GM12878 (cell line): ENCODE data around the gene CCDC102B. TPM values are rescaled to one million over a fixed set of nuclear protein-coding genes. Genes with fewer than 3 reads are reported as not detected.

ENCODE experiments used
- ATAC-seq: fragments of 200-7000 bp; cut with Tn5 transposase; 3 replicates; pipeline ENCODE4 v1.9.1; 2020; ENCODE audit warnings: mild to moderate bottlenecking, moderate library complexity
- BruUV-seq: library from RNA; stranded (reverse); fragments of 400-500 nt; replicated peaks from 2 replicates; lab custom pipeline; 2021; lab: Mats Ljungman, UMichigan
- CTCF ChIA-PET: fragments of 300-600 bp; sonication (Branson Sonifier 250); formaldehyde crosslinking; extraction: SDS; loops from one replicate; lab custom pipeline; 2021; ENCODE audit warnings: inconsistent platforms; lab: Yijun Ruan, JAX
- POLR2A ChIA-PET: fragments of 350-600 bp; formaldehyde crosslinking; extraction: SDS; loops from one replicate; lab custom pipeline; 2021; ENCODE audit warnings: inconsistent platforms; lab: Charles Lee
- RAD21 ChIA-PET: fragments of 300-600 bp; sonication (Branson Sonifier 250); formaldehyde crosslinking; loops from one replicate; lab custom pipeline; 2023; ENCODE audit warnings: antibody characterized with exemption; ENCODE audit not compliant: unreplicated experiment; lab: Charles Lee
- SMC1A ChIA-PET: fragments of 300-600 bp; sonication (Branson Sonifier 250); formaldehyde crosslinking; loops from one replicate; lab custom pipeline; 2023; ENCODE audit not compliant: unreplicated experiment, uncharacterized antibody; lab: Charles Lee
- DNase-seq: peaks from one replicate; pipeline ENCODE4 v3.0.0-alpha.2; 2011; ENCODE audit warnings: low read depth, low spot score
- FAIRE-seq: peaks from 3 replicates; lab custom pipeline; 2011; peaks lifted over from hg19 to GRCh38; lab: Jason Lieb, UNC
- H2AFZ ChIP-seq: 2 replicates; pipeline ENCODE4 v1.6.0; 2011; ENCODE audit warnings: low read depth, low read length, control low read depth; ENCODE audit not compliant: control insufficient read depth
- H3K27ac ChIP-seq: 2 replicates; pipeline ENCODE4 v1.5.1; 2011; ENCODE audit warnings: control low read depth; ENCODE audit not compliant: control insufficient read depth, insufficient read depth
- H3K27me3 ChIP-seq, 2 experiments: replicated peaks in 1 of 2; 2 replicates each; pipeline versions ENCODE4 v1.6.0 to v1.6.1; 2011; ENCODE audit warnings: low read length in 1 of 2; ENCODE audit not compliant: control insufficient read depth in 2 of 2, insufficient read depth in 2 of 2
- H3K36me3 ChIP-seq, 2 experiments: 2 replicates each; pipeline ENCODE4 v1.5.1; 2011; ENCODE audit warnings: low read length in 1 of 2; ENCODE audit not compliant: control insufficient read depth in 2 of 2, insufficient read depth in 2 of 2
- H3K4me1 ChIP-seq: 2 replicates; pipeline ENCODE4 v1.6.1; 2011; ENCODE audit warnings: mild to moderate bottlenecking, low read length, moderate library complexity, mixed read lengths; ENCODE audit not compliant: control insufficient read depth, insufficient read depth
- H3K4me2 ChIP-seq: 2 replicates; pipeline ENCODE4 v1.6.0; 2011; ENCODE audit warnings: control low read depth; ENCODE audit not compliant: control insufficient read depth, insufficient read depth
- H3K4me3 ChIP-seq: fragments of 200-600 bp; sonication (generic); 2 replicates; pipeline ENCODE4 v1.5.1; 2016
- H3K79me2 ChIP-seq: 2 replicates; pipeline ENCODE4 v1.6.0; 2011; ENCODE audit warnings: low read length; ENCODE audit not compliant: control insufficient read depth, insufficient read depth
- H3K9ac ChIP-seq: 2 replicates; pipeline ENCODE4 v1.8.0; 2011; ENCODE audit warnings: low read length, control low read depth, mixed read lengths; ENCODE audit not compliant: control insufficient read depth, insufficient read depth
- H3K9me3 ChIP-seq: replicated peaks from 3 replicates; pipeline ENCODE4 v1.5.1; 2011; ENCODE audit warnings: mild to moderate bottlenecking, low read length; ENCODE audit not compliant: control insufficient read depth, insufficient read depth
- H4K20me1 ChIP-seq: 2 replicates; pipeline ENCODE4 v1.6.0; 2011; ENCODE audit not compliant: control insufficient read depth, insufficient read depth
- CBX3 ChIP-seq: fragments of 200-600 bp; sonication (generic); IDR thresholded peaks from 2 replicates; pipeline ENCODE4 v1.6.1; 2016; ENCODE audit warnings: low read depth, borderline replicate concordance
- MYC ChIP-seq: IDR thresholded peaks from 2 replicates; pipeline ENCODE4 v1.6.1; 2011; ENCODE audit warnings: mild to moderate bottlenecking, low read length, moderate library complexity, inconsistent platforms; ENCODE audit not compliant: insufficient read depth, insufficient replicate concordance, insufficient read length, severe bottlenecking
- NFYA ChIP-seq: IDR thresholded peaks from 2 replicates; pipeline ENCODE4 v1.6.1; 2011; ENCODE audit warnings: low read depth, mild to moderate bottlenecking, low read length, improper control_type of control experiment, borderline replicate concordance
- SMC3 ChIP-seq: IDR thresholded peaks from 2 replicates; pipeline ENCODE4 v1.6.1; 2011; ENCODE audit warnings: low read length, improper control_type of control experiment, borderline replicate concordance
- SREBF2 ChIP-seq: IDR thresholded peaks from 2 replicates; pipeline ENCODE4 v1.6.1; 2012; ENCODE audit warnings: mild to moderate bottlenecking, low read length
- USF1 ChIP-seq: IDR thresholded peaks from 2 replicates; pipeline ENCODE4 v1.6.1; 2011; ENCODE audit warnings: borderline replicate concordance, low read depth, mild to moderate bottlenecking, moderate library complexity, mixed read lengths, low read length; ENCODE audit not compliant: insufficient read depth; ENCODE audit errors: extremely low read length
- WRNIP1 ChIP-seq: IDR thresholded peaks from 2 replicates; pipeline ENCODE4 v1.6.1; 2011; ENCODE audit warnings: low read depth, low read length, improper control_type of control experiment, borderline replicate concordance
- ZZZ3 ChIP-seq: IDR thresholded peaks from 2 replicates; pipeline ENCODE4 v1.6.1; 2011; ENCODE audit warnings: low read depth; ENCODE audit not compliant: control insufficient read depth, insufficient read length
- WGBS: methylation state at CpG from one replicate; pipeline ENCODE4 v1.1.6; 2016; ENCODE audit warnings: low lambda C conversion rate; ENCODE audit not compliant: insufficient replicate concordance, insufficient coverage; ENCODE audit errors: missing lambda C conversion rate; 5-methylcytosine and 5-hydroxymethylcytosine counted together
- in situ Hi-C: fragments of 300-500 bp; cut with MboI; formaldehyde crosslinking; loops from 9 replicates; pipeline ENCODE4 v1.14.3; 2018; ENCODE audit warnings: mixed read lengths
- intact Hi-C: fragments of 100-400 bp; cut with micrococcal nuclease; formaldehyde crosslinking; loops from one replicate; pipeline ENCODE4 v1.14.2; 2022; ENCODE audit not compliant: unreplicated experiment
- polyA plus RNA-seq, 11 experiments: library from polyadenylated mRNA; depleted of rRNA in 4 of 11; unstranded in 6 of 11; stranded (reverse) in 5 of 11; fragments of >200 nt; fragmentation: Nextera tagmentation in 4 of 11; fragmentation: Illumina TruSeq in 1 of 11; extraction: Ambion mirVana in 4 of 11; extraction: Trizol in 1 of 11; gene quantifications; 1 replicate in 1 of 11; 2 replicates in 10 of 11; pipeline versions ENCODE4 v1.2.1 to v1.2.3, GENCODE V29; 2011 to 2016; ENCODE audit warnings: inconsistent platforms in 2 of 11, missing spikeins in 2 of 11, low read depth in 1 of 11
- total RNA-seq, 4 experiments: library from RNA; depleted of rRNA in 3 of 4; stranded (reverse); fragments of >200 nt in 3 of 4; fragmentation: Illumina TruSeq in 1 of 4; extraction: Trizol in 1 of 4; gene quantifications; 2 replicates each; pipeline versions ENCODE4 v1.2.1 to v1.2.3, GENCODE V29; 2013 to 2021

CCDC102B gene
- total and polyA plus RNA-seq, 10 of the 15 experiments (the other 5 are each of a cell fraction or from before 2014, with no cell fraction given) = 2.7 to 4.7 (median 3.3) TPM

GRCh38 chr18:68937029-68937599, 139.2 kb downstream of the CCDC102B start:
- H3K4me1 ChIP-seq = no peaks in the 10 kb centered on the region
- SMC1A ChIA-PET = no interaction called here
- CTCF ChIA-PET = no interaction called here
- RAD21 ChIA-PET = no interaction called here
- no peak overlapping the region for H3K4me3 ChIP-seq
- TF ChIP-seq SREBF2 = no peak
- no peaks in the 10 kb centered on the region for H3K79me2 ChIP-seq
- H4K20me1 ChIP-seq = no peaks in the 10 kb centered on the region
- no peak overlapping the region for H3K4me2 ChIP-seq
- 0% methylated on average over 4 of the region's 4 CpGs for WGBS
- BruUV-seq = no TSS peak
- in situ Hi-C loops (no loop called here), intact Hi-C loops (no loop called here)
- no peak overlapping the region for H3K9ac ChIP-seq
- POLR2A ChIA-PET = no interaction called here
- DNase-seq (no peak), FAIRE-seq (no peak), ATAC-seq (no peak)
- H3K27ac ChIP-seq = no peak overlapping the region
- no peaks in the 10 kb centered on the region for H3K36me3 ChIP-seq
- no peaks in the 10 kb centered on the region for H3K27me3 ChIP-seq
- no peak overlapping the region for H2AFZ ChIP-seq
- H3K9me3 ChIP-seq = no peaks in the 10 kb centered on the region

GRCh38 chr18:68940039-68940438, 142.2 kb downstream of the CCDC102B start:
- Histone ChIP-seq H3K4me2 (no peak overlapping the region), H3K4me1 (no peaks in the 10 kb centered on the region), H3K27ac (no peak overlapping the region), H3K79me2 (no peaks in the 10 kb centered on the region), H2AFZ (no peak overlapping the region), H3K9me3 (no peaks in the 10 kb centered on the region), H3K27me3 (no peaks in the 10 kb centered on the region), H3K4me3 (no peak overlapping the region), H4K20me1 (no peaks in the 10 kb centered on the region), H3K36me3 (no peaks in the 10 kb centered on the region), H3K9ac (no peak overlapping the region)
- in situ Hi-C loops = no loop called here
- WGBS = 4% methylated on average over 2 of the region's 2 CpGs
- no peak for DNase-seq
- no TSS peak for BruUV-seq
- POLR2A ChIA-PET = interaction anchor here (1.0 kb wide), 1 partner anchor 1254 kb away, joined by 3 read pairs; no protein-coding TSS in a partner anchor
- FAIRE-seq = no peak
- SMC1A ChIA-PET = interaction anchor here (0.7 to 1.2 kb wide), 3 partner anchors 12 to 59 kb away, joined by 3 to 7 read pairs (median 3); no protein-coding TSS in a partner anchor
- intact Hi-C loops = no loop called here
- RAD21 ChIA-PET = interaction anchor here (1.0 to 1.2 kb wide), 2 partner anchors 53 to 58 kb away, joined by 4 to 5 read pairs; no protein-coding TSS in a partner anchor
- TF ChIP-seq USF1 = no peak
- no peak for TF ChIP-seq NFYA
- no peak for TF ChIP-seq WRNIP1
- TF ChIP-seq ZZZ3 = no peak
- TF ChIP-seq CBX3 = no peak
- no peak for TF ChIP-seq SMC3
- no peak for TF ChIP-seq MYC
- CTCF ChIA-PET = interaction anchor here (1.0 kb wide), 1 partner anchor 10 kb away, joined by 4 read pairs; no protein-coding TSS in a partner anchor
- ATAC-seq = no peak
